OCI-LY1 (cell line): ENCODE results near the gene TBP.

Experiments used
- EZH2 ChIP-seq: fragments of 200-600 bp; sonication (generic), shearing (Covaris generic); IDR thresholded peaks from 2 replicates; pipeline ENCODE4 v1.8.0; 2017; ENCODE audit warnings: borderline replicate concordance, mixed run types, mild to moderate bottlenecking, antibody characterized with exemption, low read length, moderate library complexity, mixed read lengths
- TF ChIP-seq, protein P1 (sequence below): fragments of 200-600 bp; sonication (generic), shearing (Covaris generic); IDR thresholded peaks from 2 replicates; pipeline ENCODE4 v1.5.1; 2017; ENCODE audit warnings: mild to moderate bottlenecking, antibody characterized with exemption, low read length, moderate library complexity, mixed read lengths

DNA sequence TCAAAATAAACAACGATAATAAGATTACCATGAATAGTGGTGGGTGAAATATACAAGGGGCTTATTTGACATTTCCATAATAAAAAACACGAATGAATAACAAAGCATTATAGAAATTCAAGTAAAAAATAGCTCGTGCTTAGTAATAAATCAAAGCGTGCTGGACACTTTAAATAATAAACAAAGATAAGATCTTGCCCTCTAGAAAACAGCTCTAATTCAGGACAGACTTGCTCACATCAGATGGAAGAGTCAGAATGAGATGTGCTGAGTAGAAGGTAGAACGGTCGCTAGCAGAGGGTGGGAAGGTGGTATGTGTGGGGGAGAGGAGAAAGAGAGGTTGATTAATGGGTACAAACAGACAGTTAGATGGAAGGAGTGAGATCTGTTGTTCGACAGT, 28.4 kb upstream of the TBP start:
- TF ChIP-seq, protein P1, sequence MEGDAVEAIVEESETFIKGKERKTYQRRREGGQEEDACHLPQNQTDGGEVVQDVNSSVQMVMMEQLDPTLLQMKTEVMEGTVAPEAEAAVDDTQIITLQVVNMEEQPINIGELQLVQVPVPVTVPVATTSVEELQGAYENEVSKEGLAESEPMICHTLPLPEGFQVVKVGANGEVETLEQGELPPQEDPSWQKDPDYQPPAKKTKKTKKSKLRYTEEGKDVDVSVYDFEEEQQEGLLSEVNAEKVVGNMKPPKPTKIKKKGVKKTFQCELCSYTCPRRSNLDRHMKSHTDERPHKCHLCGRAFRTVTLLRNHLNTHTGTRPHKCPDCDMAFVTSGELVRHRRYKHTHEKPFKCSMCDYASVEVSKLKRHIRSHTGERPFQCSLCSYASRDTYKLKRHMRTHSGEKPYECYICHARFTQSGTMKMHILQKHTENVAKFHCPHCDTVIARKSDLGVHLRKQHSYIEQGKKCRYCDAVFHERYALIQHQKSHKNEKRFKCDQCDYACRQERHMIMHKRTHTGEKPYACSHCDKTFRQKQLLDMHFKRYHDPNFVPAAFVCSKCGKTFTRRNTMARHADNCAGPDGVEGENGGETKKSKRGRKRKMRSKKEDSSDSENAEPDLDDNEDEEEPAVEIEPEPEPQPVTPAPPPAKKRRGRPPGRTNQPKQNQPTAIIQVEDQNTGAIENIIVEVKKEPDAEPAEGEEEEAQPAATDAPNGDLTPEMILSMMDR = no peak
- TF ChIP-seq EZH2 = no peak
